Activated T-cell treated with anti-CD3 and anti-CD28 coated beads for 4 hours (primary cell): ENCODE results near the gene FIG4.
"Not testable (repeated sequence)": the region's sequence is repeated elsewhere in the genome, so short reads cannot be mapped to it uniquely, and the experiment has no call there.

Experiments used
- DNase-seq: peaks from one replicate; pipeline ENCODE4 v3.0.0-alpha.2; 2020

The FIG4 gene

DNA sequence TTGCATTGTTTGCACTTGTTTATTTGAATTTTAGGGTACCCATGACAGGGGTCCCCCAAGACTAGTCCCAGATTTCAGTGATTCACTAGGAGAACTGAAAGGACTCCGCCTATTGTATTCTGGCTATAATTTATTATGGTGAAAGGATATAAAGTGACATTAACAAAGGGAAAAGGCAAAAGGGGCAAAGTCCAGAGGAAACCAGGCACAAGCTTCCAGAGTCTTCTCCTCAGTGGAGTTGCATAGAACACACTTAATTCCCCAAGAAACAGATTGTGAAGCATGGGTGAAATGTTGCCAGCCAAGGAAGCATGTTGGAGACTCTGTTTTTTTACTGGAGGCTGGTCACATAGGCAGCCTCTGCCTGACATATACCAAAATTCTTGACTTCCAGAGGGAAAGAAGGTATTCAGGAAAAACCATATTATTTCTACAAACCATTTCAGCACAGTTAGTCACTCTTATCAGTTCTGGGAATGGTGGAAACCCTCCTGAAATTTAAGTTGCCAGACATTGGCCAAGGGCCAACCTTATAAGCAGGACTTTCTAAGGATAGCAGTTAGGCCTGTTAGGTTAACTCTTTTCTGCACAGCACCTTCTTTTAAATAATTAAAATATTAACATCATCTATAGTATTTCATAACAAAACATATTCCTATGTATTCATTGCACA is 71.8 kb downstream of the FIG4 start:
- DNase-seq, result no peak

DNA sequence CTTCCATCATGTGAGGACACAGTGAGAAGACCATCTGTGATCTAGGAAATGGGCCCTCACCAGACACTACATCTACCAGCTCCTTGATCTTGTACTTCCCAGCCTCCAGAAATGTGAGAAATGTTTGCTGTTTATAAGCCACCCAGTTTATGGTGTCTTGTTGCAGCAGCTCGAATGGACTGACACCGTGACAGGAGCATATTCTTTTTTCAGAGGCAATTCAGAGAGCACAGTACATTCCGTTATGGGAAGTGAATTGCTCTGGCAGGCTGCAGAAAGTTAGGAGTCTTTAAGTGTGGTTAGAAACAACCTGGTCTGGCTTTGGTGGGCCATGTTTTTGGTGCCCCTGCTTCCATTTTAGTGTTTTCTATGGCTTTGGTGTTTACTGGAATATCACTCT is 75.1 kb downstream of the FIG4 start:
- no peak for DNase-seq

DNA sequence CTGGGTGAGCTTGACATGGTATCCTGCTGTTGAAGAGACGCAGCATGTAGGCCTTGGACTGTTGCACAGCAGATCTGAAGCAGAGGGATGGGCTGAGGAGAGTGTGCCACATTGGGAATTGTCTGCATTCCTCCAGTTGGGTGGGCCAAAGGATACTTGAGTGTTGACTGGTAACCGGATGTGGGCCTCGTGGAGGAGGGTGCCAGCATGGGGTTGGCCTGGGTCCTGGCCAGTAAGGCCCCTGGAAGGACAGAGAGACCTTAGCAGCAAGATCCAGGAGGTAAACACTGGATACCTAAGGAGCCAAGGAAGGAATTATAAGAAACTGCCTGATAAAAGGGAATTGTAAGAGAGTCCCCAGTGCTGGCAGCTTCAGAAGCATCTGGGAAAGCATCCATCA is 76.9 kb downstream of the FIG4 start:
- DNase-seq, result no peak

DNA sequence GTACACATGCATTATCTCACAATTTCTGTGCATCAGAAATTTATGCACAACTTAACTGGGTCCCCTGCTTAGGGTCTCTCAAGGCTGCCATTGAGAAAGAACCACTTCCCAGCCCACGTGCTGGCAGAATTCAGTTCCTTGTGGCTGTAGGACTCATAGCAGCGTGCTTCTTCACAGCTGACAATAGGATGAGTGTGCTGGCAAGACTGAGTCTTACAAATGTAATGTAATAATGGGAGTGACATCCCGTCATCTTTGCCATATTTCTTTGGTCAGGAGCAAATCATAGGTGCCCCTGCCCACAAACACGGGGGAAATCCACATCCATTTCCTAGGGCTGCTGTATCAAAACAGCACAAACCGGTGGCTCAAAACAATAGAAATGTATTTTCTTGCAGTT is 77.4 kb downstream of the FIG4 start:
- no peak for DNase-seq

DNA sequence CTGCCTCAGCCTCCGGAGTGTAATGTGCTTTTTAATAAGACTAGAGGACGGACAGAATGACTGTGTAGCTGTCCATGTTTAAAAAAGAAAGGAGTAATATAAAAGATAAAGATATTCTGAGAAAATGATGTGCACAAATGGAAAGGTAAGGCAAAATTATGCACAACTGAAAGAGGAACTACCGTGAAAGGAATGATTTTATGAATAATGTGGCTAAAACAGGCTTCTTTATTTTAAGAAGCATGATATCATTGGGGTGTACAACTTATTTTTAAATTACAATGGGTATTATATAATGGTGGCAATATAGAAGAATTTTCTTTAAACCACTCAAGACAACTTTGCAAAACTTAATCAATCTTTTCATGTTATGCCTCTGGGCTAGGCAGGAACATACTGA is 78.1 kb downstream of the FIG4 start:
- no peak for DNase-seq

DNA sequence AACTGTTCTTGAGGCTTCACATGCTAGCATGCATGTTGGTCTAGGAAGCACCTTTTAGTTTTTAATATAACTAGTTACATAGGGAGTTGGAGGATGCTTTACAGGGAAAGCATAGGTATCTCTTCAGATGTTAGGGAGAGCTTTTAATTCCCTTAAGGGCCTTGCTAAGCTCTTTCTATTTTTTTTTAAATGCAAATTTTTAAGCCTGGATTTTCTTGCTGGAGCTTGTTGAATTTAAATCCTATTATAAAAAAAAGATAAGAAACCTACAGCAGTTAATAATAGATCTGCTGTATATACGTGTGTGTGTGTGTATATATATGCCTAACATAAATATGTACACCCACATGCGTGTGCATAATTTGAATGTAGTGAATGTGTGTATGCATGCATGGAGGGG is 79.0 kb downstream of the FIG4 start:
- DNase-seq, result no peak

DNA sequence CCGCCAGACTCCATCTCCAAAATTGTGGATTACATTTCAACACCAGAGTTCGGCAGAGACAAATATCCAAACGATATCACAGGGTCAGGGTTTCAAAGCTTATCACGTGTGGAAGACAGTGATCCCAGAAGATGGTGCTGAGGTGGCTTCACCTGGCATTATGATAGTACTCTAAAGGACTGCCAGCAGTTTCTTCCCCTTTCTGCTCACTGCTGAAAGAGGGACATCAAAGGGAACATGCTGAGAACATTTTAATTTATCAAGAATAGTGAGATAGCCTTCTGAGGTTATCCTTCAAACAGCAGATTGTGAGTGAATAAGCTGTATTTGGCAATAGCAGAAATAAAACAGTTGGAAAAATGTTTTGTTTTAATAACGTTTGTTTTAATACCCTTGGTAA is 79.7 kb downstream of the FIG4 start:
- DNase-seq, result no peak

DNA sequence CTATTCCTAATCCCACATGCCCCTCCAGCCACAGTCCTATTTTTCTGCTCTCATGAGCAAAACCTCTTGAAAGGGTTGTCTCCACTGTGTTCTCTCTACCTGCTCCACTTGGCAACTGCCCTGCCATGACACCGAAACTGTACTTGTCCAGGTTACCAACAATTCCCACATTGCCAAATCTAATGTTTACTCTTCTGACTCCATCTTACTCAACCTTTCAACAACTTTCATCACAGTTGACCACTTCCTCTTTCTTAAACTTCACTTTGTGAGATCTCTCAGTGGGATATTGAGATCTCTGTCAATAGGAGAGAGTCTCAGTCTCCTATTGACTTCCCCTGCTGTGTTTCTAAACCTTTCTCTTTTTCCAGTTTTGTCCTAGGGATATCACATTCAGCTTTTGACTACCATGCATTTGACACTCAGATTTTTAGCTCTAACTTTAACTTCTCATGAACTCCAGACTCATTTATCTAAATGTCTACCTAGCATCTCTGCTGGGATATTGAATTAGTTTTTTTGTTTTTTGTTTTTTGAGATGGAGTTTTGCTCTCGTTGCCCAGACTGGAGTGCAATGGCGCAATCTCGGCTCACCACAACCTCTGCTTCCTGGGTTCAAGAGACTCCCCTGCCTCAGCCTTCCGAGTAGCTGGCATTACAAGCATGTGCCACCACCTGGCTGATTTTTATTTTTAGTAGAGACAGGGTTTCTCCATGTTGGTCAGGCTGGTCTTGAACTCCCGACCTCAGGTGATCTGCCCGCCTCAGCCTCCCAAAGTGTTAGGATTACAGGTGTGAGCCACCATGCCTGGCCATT is 81.1 kb downstream of the FIG4 start:
- DNase-seq, result not testable (repeated sequence)

DNA sequence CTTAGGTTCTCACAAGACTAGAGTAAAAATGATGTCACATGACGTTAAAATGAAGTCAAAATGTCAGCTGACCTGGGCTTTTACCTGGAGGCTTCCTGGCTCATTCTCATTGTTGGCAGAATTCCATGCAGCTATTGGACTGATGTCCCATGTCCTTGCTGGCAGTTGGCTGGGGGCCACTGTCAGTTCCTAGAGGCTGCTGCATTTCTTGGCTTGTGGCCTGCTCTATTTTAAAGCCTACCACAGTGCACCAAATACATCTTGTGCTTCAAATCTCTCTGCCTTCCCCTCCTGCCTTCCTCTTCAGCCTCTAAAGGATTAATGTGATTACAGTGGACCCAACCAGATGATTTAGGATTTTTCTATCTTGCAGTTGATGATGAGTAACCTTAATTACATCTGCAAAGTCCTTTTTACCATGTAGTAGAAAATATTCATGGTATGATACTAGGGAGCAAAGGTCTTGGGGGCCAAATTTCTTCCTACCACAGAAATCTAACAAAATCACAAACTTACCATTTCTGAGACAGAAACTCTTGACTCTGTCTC is 81.9 kb downstream of the FIG4 start:
- DNase-seq, result no peak

DNA sequence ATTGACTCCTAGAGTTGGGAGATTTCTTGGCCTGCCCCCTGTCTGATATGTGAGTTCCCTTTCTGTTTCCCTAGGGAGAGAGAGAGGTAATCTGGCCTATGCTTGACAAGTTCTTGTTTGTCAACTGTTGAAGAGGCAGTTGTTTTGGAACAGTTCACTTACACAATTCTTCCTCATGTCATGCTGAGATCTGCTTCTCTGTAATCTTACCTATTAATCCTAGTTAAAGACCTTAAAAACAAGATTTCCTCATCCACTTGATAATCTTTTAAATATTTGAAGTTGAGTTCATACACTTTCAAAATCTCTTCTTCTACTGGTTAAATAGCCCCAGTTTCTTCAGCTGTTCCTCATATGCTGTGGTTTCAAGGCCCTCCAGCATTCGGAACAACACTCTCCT is 89.9 kb downstream of the FIG4 start:
- no peak for DNase-seq

DNA sequence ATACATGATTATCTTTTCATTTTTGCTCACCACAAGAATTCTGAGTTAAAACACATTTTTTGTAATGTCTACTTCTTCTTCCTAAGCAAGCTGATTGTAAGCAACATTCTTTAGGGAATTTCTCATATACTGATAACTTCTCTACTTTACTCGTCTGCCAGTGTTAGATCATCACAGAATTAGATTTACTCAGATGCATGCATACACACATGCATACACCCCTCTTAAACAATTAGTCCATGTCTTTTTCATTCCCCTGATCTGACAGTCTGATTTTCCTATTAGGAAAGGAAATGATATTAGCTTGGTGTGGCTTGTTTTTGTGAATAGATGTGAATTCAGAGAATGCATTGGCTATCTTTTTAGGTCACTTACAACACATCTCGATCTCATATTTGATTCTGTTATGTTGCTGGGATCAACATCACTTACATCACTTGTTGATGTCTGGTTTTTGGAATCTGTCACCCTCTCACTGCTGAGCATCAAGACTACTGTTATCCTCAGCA is 91.4 kb downstream of the FIG4 start:
- DNase-seq, result no peak

DNA sequence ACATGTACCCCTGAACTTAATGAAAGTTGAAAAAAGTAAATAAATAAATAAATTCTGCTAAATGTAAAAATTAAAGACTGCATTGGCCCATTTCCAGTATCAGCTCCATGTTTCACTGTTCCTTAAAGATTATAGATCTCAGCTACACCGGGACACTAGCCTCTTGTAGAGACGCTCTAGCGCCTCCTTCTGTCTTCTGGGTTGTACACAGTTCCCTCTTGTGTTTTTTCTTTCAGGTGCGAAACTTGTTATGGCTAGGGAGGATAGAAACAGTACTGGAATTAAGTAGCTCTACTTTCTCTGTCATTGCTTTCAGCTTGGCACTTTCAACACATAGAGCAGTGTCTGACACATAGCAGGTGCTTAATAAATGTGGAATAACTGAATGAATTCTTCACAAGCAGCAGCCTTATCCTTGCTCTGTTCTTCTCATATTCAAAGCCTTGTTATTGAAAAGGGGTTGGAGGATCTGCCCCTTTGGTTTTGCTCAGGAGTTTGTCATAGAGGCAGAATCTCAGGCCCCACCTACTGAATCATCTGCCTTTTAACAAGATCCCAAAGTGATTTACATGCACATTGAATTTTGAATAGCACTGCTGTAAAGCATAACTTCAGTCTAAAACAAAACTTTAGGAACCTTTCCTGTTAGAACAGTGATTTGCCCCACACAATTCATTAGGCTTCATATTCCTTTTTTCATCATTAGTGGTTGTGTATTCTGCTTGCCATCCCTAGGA is 92.3 kb downstream of the FIG4 start:
- DNase-seq, result no peak

DNA sequence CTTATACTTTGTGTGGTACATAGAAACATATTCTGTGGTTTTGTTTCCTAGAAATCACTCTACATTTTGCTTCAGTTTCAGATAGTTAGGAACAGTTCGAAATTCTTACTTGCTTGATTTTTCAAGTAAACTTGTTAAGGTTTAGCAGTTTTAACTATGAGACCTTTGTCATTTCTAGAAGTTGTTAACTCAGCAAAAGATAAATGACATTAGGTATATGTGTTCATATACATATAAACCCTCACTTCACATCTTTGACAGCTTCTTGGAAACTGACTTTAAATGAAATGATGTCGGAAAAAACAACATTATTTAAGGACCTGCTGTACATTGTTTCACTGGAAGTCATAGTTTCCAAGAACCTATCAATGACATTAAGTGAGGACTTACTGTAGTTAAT is 96.2 kb downstream of the FIG4 start:
- DNase-seq, result no peak

DNA sequence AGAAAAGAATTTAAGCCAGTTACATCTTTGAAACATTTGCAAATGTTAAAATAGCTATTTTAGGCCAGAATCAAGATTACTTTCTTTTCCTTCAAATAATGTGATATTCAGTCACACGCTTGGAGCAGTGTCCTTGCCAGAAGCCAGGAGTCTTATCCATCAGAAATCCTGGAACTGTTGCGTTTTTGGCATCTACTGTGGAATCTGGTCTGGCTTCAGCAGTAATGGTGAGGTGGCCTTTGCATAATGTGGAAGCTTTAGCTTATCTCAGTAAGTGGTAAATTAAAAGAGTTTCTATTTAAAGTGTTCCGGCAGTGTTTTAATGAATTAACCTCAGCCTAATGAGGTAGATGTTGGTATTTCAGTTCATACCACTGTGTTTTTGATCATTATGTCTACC is 97.6 kb downstream of the FIG4 start:
- no peak for DNase-seq

DNA sequence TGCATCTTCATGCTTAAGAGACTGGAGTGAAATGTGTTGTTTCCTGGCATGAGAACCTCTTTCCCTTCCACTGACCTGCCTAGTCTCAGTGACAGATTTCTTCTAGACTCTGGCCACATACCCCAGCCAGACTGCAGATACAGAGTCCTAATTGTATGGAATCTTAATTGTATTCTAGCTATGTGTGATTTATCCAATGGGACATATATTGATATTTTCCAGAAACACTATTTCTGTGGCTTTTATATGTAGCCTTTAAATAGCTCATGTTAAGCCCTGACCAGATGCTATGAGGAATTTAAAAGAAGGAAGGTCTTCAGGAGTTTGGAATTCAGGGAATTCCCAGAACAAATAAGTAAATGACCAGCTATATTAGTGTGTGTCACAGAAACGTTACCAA is 99.0 kb downstream of the FIG4 start:
- DNase-seq, result no peak

DNA sequence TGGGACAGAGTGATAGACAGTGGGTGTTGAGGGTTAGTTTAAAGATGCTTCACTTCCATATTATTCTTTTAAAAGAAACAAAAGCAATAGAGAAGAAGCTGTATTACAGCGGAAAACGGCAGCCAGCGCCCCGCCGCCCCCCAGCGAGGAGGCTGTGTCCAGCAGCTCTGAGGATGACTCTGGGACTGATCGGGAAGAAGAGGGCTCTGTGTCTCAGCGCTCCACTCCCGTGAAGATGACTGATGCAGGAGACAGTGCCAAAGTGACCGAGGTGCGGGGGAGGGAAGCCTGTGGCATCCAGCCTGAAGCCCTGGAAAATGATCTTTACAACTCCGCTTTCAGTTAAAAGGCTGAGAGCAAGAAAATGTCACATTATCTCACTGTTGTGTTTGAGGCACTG is 100.2 kb downstream of the FIG4 start:
- DNase-seq, result no peak

DNA sequence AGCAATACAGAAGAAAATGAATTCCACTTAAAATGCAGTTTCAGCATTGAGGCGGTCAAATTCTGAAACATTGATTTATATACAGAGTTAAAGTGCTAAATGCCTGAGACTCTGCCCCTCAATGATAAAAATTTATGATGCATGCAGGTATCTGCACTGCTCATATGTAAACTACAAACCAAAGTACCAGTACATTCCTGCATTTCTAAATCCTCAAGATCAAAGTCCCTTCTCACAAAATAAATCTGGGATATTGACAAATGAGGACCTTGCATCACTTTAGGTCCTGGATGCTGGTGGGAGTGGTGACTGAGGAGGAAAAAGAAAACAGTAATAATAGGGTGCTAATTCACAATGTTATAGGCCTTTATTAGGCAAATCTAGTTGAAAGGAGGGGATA is 101.9 kb downstream of the FIG4 start:
- no peak for DNase-seq

DNA sequence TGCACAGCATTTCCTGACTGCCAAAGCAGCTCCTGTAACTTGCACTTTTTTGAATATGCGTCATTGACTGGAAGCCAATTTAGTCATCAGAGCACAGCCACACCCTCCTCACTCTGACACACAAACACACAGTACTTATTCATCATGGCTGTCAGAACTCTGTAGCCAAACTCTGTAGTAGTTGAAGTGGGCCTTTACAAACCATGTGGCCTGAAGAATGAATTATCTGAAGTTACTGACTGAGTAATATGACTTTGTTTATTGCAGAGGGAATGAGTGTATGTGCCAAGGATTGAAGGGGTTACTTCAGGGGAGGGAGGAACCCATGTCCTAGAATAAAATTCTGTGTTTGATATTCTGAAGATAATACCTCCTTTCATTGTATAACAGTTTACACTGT is 102.7 kb downstream of the FIG4 start:
- no peak for DNase-seq

DNA sequence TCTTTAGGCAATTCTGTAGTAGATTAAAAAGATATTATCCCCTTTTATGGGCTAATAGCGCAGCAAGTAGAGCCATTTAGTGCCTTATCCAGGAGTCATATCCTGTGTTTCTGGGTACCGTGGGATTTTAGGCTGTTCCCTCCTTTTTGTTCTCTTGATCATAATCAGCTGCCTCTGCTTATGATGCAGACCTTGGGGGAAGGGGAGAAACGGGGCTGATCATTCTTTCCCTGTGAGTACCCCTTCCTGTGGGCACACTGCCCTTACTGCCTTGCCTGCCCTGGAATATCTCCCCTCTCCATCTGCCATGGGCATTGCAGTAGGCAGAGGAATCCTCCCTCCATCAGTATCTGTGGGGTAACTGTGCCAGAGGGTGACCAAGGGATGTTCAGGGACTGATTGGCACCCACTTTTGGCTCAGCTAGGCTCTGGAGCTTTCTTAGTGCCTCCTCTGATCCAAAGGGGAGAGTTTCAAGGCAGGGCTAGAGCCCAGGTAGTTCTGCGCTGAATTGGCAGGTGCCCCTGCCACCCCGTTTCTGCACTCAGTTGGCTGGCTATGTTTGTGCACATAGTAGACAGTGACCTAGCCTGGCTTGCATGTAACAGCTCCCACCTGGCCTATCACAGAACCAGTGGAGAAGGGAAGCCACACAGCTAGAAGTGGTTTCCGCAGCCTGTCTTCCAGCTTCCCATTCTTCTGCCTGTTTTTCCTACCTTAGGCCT is 103.3 kb downstream of the FIG4 start:
- DNase-seq, result no peak

DNA sequence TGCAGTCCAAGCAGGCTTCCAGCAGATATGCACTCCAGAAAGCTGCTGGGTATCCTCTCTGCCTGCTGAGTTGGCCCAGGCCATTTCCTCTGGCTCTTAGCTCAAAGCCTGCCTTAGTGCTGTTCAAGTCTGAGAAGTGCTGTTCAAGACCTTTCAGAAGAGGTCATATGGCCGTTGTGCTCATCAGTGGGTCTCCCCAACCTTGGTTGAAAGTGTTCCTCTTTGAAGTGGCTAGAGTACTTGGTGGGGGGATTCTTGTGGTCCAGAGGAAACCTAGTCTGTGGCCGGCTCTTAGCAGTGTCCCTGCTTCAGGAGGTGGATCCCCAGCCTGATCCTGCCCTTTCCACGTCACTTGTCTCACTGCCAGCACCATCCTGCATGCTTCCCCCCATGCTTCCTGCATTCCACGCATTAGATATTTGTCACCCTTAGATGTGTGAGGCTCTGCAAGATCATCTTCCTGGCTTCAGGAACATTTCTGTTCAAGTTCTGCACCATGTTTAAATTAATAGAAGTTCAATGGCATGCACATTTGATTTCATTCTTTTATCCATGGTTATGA is 105.0 kb downstream of the FIG4 start:
- DNase-seq, result no peak

DNA sequence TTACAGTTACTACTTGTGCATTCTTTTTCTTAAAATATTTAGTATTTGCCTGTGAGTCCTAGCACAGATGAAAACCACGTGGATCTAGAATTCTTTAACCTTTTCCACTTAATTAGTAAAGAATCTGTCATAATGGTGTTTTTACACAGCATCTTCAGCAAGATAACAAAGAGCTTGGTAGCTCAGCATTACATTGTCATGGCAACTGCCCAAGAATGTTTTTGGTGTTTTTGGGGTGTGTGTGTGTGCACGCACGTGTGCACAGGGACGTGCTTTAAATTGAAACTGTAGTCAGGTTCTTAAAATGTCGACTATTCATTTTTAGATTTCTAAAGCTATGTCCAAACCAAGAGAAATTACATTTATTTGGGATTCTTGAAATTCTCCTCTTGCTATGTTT is 108.0 kb downstream of the FIG4 start:
- no peak for DNase-seq

DNA sequence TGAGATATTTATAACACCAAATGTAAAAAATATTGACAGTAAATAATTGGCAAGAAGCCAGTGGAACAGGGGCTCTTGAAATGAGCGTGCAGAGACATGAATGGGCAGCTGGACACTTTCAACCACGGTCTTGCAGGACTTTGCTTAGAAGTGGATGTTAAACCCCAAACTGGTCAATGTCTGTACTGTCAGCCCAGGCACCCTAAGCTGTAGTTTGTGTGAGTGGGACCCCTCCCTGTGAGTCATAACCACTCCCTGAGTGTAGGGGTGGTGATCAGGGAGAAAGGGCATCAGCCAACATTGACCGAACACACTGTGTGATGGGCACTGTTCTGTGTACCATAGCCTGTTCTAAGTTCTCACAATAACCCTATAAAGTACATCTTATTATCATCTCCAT is 108.6 kb downstream of the FIG4 start:
- no peak for DNase-seq

DNA sequence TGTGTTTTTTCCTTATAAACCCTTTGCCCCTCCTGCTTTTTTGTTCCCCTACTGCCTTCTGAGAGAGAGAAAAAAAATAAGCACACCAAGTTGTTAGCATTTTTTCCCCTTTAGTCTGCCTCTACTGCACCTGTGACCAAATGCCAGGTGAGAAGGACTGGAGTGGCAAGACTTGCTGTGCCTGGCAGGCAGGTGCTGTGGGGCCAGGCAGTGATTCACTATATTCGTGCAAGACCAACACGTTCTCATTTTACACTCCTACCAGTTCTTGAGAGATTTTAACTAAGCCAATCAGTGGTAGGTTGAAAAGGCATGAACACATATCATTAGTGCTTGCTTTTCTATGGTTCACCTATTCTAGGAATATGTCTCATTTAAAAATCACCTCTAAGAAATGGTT is 109.7 kb downstream of the FIG4 start:
- no peak for DNase-seq
